Inflammatory macrophage treated with lipopolysaccharide for 4 hours (primary cell): Measurements from ENCODE around the gene ADORA2A.

Source experiments
- DNase-seq: peaks from one replicate; pipeline ENCODE4 v3.0.0-alpha.2; 2020

ADORA2A gene

DNA sequence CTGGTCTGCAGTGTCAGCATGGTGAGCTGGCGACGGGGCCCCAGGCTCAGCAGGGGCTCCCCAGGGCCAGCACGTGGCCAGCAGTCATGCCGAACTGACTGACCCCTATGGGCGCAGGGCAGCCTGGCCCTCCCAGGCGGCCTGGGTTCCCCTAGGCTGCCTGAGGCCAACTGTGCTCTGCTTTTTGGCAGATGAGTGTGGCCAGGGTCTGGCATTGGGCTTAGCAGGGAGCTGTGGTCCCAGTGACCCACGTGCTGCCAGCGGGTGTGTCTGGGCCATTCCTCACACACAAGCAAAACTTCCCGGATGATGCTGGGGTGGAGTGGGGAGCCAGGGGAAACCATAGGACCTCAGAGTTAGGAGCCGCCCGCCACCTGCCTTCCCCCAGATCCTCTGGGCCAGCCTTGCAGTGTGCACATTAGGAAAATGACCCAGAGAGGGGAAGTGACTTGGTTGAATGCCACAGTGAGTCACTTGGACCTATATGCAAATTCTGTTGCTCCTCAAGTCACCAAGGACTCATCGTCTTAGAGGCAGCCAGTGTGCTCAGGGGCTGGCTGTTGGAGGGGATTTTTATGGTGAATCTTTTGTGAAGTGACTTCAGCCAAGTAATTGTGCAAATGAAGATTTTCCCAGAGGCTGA lies 6.5 kb downstream of the ADORA2A start:
- DNase-seq: peak; percentile 100

DNA sequence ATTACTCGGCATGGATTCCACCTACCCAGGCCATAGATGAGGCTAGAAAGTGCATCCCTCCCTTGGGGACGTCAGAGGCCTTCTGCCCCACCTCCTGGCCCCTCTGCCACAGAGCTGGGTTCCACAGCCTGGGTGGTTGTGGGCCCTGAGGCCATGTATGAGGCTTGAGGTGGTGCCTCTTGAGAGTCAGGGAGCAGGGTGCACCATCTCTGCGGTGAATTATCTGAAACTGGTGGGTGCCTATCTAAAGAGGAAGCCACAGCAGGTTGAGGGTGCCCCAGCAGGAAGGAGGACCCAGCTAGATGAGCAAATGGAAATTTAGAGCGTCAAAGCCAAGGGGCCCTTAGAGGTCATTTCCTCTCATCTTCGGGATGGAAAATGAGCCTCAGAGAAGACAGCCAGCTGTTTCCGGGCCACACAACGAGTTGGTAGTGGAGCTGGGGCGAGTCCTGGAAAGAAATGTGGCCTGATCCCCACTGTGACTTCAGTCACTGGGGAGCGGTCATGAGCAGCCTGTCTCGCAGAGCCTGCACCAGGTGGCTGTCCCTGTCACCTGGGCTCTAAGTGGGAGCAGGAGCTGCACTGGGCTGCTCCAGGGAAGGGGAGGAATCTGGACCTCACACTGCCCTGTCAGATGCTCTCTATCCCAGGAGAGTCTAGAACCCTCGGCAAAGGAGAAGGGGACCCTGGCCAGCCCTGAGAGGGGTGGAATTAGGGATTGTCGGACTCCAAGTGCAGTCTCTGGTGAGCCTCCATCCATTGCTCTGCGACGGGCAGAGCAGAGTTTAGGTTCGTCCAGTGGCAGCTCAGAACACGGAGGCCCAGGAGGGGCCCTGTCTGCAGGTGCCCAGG lies 7.3 kb downstream of the ADORA2A start:
- DNase-seq: peak; percentile 95

DNA sequence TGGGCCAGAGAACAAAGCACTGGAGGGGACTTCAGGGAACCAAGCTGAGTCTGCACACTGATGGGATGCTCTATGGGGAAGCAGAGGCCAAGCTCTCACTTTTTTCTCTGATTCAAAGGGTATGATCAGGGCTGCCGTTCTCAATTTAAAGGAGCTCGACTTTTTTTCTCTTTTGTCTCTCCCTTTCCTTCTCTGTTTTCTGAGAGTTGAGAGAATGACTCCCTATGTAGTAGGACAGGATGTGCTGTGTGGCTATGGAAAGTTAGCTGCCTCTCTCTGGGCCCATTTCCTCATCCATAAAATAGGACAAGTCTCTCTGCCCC lies 7.9 kb downstream of the ADORA2A start:
- no peak for DNase-seq

DNA sequence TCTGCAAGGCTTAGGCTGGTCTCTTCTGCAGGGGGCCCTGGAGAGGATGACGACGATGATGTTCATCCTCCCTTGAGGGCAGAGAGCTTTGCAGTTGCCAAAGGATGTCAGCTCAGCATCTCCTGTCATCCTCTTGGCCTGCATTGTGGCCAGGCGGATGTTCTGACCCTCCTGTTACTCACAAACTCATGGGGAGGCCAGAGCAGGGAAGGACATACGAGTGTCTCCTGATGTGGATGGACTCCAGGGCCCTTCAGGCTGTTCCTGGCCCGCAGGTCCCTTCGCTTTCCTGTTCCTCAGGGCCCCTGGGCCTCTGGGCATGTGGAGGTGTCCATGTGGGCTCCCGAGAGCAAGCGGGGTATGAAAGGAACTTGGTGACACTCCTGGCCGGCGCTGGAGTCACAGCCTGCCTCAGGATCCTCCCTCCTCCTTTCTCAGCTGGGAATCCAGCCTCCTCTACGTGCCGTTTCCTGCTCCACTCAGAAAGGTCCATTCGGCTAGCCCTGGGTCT lies 8.5 kb downstream of the ADORA2A start:
- no peak for DNase-seq

DNA sequence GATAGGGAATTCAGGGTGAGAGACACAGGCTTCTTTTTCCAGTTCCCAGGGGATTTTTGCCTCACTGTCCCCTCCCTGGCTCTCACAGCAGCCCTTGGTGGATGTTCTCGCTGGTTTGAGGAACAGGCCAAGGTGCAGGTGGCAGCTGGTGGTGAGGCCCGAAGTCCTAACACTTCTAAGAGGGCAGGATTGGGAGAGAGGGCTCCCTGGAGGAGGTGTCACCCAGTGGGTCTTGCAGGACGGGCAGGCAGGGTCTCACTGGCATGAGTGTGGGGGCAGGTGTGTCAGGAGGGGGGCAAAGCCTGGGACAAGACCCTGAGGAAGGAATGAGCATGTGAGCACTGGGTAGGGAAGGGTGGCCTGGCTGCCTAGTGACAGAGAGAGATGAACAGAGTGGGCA lies 9.2 kb downstream of the ADORA2A start:
- DNase-seq: no peak

DNA sequence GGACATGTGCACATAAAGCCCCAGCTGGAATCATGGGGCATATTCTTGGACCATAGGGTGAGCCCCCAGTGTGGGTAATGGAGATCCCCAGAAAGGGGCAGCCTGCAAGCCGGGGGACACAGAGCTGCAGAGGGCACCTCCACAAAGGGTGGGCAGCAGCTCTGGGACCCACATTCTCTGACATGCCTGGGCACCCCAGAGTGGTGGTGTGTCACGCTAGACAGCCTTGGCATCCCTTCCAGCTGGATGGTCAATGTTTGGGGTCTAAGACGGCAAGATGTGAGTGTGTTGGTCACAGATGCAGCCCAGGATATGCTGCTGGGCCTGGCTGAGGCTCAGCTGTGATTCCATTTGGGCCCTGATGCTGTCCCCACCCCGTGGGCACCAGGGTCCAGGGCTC lies 9.7 kb downstream of the ADORA2A start:
- no peak for DNase-seq

DNA sequence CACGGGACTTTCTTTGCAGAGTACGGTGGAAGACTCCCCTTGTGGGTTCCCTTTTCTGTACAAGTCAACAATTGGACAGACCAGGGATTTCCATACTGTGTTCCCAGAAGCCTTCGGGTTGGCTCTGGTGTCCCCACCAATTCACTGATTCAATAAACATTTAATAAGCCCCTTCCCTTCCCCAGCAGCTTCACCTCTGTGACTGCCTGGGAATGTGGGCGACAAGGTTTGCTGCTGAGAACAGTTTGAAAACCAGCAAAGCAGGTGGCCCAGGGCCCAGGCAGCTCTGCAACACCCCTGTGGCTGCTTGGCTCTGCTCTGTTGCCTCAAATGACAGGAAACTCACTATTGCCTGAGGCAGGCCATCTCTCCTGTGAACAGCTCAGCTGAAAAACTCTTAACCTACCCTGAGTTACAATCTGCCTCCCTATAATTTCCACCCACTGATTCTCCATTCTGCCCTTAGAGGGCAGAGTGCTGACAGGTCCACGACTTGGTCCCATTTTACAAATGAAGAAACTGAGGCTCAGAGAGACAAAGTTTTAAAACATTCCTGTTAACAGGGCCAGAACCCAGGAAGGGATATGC lies 10.4 kb downstream of the ADORA2A start:
- DNase-seq: no peak

DNA sequence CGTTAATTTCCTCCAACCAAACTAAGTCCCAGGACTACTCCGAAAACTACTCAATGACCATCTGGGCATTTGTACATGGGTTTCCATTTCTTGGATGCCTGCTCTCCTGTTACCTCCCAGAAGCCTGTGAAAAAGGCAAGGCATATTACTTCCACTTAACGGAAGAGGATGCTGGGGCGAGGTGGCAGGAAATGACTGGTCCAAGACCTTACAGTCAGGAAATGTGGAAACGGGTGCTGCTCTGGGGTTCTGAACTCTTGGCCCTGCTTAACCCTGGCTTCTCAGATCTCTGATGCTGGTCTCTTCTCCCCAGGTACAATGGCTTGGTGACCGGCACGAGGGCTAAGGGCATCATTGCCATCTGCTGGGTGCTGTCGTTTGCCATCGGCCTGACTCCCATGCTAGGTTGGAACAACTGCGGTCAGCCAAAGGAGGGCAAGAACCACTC lies 12.9 kb downstream of the ADORA2A start:
- DNase-seq: peak; percentile 75

DNA sequence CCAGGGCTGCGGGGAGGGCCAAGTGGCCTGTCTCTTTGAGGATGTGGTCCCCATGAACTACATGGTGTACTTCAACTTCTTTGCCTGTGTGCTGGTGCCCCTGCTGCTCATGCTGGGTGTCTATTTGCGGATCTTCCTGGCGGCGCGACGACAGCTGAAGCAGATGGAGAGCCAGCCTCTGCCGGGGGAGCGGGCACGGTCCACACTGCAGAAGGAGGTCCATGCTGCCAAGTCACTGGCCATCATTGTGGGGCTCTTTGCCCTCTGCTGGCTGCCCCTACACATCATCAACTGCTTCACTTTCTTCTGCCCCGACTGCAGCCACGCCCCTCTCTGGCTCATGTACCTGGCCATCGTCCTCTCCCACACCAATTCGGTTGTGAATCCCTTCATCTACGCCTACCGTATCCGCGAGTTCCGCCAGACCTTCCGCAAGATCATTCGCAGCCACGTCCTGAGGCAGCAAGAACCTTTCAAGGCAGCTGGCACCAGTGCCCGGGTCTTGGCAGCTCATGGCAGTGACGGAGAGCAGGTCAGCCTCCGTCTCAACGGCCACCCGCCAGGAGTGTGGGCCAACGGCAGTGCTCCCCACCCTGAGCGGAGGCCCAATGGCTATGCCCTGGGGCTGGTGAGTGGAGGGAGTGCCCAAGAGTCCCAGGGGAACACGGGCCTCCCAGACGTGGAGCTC lies 13.5 kb downstream of the ADORA2A start:
- DNase-seq: no peak

DNA sequence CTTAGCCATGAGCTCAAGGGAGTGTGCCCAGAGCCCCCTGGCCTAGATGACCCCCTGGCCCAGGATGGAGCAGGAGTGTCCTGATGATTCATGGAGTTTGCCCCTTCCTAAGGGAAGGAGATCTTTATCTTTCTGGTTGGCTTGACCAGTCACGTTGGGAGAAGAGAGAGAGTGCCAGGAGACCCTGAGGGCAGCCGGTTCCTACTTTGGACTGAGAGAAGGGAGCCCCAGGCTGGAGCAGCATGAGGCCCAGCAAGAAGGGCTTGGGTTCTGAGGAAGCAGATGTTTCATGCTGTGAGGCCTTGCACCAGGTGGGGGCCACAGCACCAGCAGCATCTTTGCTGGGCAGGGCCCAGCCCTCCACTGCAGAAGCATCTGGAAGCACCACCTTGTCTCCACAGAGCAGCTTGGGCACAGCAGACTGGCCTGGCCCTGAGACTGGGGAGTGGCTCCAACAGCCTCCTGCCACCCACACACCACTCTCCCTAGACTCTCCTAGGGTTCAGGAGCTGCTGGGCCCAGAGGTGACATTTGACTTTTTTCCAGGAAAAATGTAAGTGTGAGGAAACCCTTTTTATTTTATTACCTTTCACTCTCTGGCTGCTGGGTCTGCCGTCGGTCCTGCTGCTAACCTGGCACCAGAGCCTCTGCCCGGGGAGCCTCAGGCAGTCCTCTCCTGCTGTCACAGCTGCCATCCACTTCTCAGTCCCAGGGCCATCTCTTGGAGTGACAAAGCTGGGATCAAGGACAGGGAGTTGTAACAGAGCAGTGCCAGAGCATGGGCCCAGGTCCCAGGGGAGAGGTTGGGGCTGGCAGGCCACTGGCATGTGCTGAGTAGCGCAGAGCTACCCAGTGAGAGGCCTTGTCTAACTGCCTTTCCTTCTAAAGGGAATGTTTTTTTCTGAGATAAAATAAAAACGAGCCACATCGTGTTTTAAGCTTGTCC lies 14.3 kb downstream of the ADORA2A start:
- DNase-seq: no peak

DNA sequence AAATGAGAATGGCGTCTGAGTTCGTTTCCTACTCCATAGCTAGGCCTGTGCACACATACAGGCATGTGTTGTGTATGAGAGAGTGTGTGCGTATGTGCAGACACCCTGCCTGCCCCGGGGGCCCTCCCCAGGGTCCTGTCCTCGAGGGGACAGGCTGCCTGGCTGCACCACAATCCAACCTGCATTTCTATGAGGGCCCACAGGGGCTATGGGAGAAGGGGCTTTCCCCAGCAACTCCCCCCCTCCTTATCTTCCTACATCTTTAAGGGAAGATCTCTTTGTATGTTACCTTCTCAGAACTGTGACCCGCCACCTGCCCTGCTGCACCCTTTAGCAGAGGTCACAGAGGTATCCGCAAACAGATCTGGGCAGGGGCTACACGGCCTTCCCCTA lies 14.9 kb downstream of the ADORA2A start:
- DNase-seq: no peak

DNA sequence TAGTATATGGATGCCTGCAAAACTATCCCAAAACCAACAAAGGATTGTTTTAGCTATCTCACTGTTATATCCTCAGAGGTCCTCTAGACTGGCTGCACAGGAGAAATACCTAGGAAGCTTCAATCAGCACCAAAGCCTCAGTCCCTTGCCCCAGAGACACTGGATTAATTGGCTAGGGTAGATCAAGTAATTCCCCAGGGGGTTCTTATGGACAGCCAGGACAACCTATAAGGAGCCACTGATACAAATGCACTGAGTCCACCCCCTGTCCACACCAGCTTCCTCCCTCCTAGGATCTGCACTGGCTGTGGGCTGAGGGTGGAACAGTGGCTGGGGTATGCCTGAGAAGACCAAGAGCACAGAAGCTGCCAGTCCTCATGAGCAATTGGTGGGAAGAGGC lies 16.3 kb downstream of the ADORA2A start:
- DNase-seq: no peak

DNA sequence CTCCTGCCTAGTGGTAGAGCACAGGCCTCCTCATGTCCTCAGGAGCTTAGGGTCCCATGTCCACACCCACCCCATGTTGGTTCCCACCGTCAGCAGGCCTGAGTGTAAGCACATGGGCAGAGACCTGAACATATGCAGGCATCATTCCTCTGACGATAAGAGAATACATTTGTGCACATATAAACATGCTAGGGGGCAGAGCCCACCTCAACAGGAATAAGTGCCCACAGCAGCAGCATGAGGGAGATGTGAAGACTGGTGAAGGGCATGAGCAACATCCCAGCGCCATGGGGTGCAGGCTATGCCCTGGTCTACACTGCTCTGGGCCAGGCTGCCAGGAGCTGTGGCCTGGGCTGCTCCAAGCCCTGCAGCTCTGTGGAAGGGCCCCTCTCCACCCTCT lies 16.9 kb downstream of the ADORA2A start:
- no peak for DNase-seq

DNA sequence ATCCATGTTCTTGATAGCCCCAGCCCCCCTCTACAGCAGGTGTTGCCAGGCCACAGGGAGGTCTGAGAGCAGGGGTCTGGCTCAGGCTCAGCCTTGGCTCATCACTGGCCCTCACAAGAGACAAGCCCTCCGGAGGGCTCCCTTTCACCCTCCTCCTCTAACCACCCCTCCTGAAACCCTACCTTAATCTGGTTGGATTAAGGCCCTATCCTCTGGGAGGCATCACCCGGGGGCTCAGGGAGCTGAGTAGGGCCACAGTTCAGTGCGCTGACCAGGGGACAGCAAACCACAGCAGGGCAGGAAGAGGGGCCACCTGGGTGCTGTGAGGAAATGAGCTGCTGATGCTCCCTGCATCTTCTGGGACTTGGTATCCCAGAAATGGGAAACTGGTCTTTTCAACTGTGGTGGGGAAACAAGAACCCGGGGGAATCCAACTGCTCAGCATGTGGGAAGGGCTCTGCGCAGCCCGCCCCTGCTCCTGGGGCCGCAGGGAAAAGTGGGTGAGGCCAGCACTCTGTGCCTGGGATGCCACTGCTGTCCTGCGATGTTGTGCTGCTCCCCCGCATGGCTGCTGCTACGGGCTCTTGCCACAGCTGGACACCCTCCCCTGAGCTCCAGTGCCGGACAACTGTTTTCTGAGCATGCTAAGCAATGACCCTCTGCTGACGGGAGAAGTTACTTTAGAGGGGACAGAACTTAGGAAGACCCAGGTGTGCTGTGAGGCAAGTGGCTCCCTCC lies 17.5 kb downstream of the ADORA2A start:
- DNase-seq: no peak

DNA sequence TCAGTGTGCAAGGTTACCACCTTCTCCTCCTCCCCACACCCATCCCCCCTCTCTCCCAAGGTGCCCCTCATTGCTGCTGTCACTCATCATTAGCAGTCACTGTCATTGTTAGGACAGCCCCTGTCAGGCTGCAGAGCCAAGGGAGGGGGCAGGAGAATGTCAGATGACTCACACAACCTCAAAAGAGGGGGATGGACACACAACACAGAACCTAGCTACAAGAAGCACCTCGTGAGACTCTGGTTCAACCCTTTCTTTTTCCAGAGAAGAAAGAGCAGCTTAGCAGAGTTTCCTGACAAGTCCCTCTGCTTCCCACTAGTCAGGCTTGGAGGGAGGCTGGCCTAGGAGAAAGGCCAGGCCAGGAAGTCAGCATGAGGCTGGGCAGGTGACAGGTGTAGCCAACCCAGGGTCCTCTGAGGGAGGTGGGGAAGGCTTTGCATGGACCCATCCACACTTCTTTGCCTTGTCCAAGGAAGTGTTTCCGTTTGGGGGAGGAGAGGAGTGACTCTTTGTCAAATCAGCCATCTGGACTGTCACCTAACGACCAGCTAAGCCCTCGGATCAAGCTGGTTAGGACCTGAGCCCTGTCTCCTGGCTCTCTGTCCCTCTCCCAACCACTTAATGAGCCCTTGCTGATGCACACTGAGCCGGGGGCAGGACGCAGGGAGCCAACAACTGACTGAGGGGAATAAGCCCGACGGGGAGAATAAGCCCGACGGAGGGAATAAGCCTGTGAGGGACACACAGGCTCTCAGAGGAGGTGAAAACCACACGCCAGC lies 18.3 kb downstream of the ADORA2A start:
- no peak for DNase-seq

DNA sequence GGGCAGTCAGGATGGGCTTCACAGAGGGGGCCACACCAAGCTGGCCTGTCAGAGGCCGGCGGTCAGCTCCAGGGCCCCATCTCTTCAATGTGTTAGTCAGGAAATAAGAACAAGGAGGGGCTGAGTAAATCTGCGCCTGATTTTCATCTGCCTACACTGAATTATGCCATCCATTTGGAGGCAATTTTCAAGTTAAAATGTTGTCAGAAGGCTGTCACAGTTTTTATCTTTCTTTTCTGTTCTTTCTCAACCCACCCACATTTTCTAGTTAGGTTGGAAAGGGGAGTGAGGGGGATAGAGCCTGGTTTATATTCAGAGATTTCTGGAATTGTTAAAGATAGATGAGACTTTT lies 18.8 kb downstream of the ADORA2A start:
- DNase-seq: no peak

DNA sequence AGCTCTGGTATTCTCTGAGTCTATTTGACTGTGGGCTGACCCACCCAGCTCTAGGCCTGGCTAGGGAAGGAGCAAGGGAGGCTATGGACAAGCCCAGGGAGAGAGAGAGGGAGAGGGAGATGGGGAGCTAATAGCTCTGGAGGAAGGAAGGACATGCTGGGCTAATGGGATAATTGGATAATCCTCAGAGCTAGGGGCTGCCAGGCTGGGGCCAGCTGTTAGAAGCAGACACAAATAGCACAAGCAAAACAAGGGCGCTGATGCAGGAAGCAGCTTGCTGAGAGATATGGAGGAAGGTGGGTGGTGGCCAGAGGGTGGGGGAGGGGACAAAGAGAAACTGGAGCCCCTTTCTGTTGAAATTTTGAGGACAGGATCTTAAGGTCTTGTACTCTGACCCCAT lies 23.2 kb downstream of the ADORA2A start:
- no peak for DNase-seq

DNA sequence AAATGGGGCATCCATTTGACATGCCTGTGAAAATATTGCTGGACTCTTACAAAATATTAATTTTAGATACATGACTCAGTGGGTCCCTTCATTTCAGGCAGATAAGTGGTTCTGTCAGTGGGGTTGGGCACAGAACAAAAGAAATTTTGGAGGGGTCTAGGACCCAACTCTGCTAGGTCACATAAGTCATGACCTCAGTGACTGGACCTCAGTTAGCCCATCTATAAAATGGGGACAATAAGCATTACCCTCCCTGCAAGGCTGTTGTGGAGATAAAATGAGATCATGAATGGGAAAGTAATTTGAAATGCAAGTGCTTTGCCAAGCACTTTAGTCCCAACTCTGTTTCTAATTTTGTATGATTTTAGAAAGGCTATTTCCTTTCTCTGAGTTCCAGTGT lies 23.8 kb downstream of the ADORA2A start:
- DNase-seq: no peak

DNA sequence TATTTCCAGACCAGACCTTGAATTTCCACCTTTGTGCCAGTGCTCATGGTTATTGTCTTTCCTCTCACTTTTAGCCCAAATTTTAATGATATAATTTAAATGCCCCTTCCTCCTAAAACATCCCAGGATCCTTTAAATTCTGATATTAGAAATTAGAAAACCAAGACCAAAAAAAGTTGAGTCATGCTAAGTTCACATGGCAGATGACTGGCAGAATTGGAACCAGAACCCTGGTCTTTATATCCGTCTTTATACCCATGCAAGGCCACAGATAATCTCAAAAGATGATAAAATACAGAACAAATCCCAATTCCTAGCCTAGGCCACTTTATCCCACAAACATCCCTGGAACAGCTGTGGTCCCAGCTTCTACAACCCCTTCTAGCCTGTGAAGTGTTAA lies 26.5 kb downstream of the ADORA2A start:
- no peak for DNase-seq

DNA sequence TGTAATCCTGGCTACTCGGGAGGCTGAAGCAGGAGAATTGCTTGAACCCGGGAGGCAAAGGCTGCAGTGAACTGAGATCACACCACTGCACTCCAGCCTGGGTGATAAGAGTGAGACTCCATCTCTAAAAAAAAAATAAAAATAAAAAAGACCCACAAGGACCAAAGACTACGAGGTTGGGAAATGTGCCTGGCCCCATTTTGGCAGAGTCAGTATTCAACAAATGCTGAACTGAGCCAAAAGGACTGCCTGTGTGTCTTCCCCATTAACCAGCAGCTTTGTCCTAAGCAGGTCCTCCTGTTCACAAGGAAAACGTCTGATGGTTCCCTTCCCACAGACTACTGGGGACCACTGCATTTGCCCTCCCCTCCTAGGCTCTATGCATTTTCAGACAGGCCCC lies 27.6 kb downstream of the ADORA2A start:
- DNase-seq: no peak
